GM18498 (cell line): ENCODE data around the gene GPR171.

Source experiments
- ATAC-seq: cut with Tn5 transposase; IDR thresholded peaks from one replicate; pipeline ENCODE4 v1.9.1; 2021; ENCODE audit warnings: mild to moderate bottlenecking, moderate library complexity; ENCODE audit not compliant: unreplicated experiment

GPR171 gene

DNA sequence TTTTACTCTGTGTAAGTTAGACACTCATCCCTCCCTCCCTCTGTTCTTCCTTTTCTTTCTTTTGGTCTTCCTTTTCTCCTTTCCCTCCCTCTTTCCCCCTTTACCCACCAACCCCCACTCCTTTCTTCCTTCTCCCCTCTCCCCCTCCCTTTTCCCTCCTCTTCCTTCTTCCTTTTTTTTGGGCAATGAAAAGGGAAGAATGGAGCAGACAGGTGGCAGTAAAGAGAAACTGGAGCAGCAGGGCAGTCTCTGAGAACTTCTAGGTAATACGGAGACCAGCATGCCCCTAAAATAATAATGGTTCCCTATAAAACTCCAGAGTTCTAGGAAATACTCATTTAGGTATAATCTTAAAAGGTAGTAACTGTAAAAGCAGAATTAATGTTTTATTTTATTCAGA is 11.4 kb upstream of the GPR171 start:
- ATAC-seq: no peak

DNA sequence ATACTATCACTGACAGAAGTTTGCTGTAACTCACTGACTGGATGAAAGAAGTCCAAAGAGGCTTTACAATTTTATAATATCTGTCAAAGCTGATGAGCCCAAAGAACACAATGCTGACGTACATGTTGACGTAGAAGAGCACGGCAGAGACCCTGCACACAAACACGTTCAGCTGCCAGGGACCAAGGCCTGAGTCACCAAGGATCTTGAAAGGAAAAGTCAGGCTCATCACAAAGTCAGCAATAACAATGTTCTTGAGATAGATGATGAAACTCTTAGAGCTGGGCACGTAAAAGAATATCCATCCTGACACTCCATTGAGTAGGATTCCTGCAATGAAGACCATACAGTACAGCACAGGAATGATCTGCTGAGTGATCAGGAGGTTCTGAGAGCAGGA is 10.9 kb upstream of the GPR171 start:
- ATAC-seq: no peak

DNA sequence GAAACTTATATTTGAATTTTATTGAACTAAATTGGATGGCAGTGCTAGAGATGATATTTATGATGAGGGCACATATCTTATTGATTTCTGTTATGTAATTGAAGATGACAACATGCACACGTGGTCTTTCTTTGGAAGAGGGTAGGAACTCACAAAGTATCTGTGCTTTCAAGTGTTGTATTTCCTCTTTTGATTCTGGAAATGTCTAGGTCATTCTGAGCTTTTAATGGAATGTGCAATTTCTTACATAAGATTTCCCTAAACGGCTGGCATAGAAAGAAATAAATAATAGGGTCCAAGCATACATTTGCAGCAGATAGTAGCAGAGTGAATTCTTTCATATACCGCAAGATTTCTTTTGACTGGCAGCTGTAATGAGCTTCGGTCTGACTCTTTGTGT is 10.1 kb upstream of the GPR171 start:
- ATAC-seq: no peak

DNA sequence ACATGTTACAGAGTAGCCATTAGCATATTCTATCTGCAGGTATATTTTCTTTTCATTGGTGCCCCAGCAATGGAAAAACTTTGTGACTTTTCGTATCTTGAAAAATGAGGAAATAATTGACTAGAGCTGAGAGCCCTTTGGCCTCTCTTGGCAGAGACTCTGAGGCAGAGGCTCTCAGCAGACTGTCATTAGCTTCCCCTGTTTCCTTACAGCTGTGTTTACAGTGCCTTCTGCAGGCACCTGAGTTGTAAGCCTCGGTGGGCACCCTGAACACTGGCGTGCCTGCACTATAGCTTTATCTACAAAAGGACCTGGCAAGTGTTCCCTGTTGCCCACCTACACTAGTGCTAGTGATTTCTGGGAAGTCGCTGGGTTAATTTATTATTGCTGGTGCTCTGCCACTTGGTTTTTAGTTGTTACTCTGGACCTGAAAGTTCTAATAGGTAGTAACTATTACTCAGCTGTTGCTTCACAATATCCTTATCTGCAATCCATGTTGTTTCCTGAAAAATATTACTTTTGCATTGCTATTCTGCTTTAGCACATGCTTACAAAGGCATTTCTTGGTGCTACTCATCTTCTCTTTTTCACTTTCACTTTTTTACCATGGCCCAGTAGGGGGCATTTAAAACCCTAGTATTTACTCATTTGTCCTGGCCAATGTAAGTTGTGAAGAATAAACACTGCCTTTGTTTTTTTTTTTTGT is 7.8 kb upstream of the GPR171 start:
- peak; percentile 72 for ATAC-seq

DNA sequence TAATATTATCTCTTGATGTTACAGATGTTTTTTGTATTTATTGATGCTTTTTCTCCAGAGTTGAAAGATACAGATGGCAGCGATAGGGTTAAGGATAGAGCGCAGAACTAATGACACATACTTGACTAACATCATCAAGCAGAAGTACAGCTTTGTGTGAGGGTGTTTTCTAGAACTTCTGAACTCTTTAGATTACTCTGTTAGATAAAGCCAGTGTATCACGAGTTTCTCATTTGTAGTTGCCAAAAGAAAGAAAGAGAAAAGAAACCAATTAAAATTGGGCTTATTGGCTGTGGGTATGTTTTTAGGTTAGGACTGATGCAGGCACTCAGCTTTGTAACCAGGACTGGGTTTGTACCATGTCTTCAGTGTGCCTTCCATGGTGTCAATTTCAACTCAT is 6.6 kb upstream of the GPR171 start:
- ATAC-seq: no peak

DNA sequence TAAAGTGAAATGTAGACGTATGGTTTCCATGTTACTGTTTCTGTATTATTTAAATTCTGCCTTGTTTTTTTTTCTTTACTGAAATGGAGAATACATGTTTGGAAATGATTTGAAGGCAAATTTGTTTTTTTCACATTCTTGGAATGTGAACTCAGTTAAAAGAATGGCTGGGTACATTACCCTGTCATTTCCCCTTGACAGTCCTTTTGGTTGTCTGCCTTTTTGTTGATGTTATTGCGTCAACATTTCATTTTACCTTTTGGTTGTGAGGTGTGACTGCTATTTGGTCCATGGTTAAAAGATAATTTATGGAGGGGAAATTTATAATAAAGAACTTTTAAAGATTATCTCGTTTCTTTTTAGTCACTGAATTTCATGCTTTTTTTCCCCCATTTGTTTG is 3.2 kb upstream of the GPR171 start:
- no peak for ATAC-seq

DNA sequence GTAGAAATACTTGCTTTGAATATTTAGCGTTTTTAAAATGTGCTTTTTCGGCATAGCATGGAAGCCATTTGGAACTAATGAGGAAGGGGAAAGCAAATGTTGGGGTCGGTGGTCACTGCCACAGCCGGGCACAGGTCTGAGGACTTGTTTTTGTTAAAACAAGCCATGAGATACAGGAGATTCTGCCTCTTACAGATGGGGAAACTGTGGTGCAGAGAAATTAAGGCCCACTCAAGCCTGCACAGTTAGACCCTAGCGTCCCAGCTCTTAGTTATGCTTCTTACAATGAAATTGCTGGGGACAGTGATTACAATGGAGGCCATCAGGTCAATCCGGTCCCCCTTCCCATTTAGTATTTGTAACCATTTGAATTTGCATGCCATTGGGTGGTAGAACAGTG is 2.5 kb upstream of the GPR171 start:
- ATAC-seq: no peak

DNA sequence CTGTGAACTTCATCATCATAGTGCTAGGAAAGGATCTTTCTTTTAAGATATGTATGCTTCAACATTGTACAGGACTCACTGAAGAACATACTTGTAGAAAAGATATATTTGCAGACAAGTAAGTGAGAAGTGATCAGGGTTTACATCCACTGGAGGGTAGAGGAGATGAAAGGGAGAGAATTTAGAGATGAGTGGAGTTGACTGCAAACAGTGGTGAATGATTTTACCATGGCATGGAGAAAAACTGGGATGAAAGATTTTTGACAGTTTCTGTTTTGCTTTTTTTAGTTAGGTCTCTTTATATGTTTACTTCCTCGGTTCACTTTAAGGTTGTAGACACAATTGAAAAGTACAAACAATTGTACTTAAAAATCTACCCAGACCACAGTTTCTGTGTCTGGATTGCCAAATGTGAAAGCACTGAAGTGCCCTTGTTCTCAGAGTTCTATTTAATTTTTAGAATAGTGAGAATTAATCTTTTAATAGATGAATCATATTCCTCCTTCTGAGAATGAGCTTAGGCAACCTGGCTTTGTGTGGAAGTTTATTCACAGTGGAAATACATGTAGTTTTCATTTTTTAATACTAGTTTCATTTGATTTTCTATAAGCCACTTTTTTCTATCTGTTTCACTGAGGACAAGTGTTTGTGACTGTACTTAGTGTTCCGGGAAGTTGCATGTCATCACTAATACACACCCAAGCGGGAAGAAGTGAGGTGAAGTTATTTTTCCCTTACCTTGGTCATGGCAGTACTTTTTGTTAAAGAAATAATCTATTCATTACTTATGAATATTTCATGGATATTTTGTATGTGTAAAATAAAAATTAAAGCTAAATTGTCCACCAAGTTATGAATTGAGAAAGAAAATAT is 1.8 kb upstream of the GPR171 start:
- ATAC-seq: no peak

DNA sequence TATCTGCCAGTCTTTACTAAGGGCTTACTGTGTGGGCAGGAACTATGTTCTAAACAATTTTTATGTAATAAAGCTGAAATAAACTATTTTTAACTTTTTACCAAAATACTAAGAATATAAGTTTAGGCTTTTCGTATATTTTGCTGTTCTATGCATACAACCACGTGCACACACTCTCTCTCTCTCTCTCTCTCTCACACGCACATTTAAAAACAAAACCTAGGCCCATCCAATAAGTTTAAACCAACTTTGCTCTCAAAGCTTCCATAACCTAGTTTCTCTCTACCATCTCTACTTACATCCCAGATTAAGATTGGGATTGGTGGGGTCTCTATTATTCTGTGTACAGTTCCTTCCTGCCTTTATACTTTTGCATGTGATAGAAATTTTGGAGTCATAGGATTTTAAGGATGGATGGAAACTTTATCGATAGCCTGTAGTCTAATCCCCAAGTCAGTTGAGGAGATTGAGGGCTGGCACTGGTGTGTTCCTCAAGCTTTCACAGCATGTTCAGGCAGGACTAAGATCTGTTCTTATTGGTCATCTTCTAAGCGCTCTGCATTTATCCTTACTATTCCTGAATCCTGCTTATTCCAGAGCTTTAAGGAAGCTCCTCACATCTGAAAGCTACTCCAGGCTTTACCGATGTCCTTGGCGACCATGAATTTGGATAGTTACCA is 1.8 kb downstream of the GPR171 start:
- no peak for ATAC-seq

DNA sequence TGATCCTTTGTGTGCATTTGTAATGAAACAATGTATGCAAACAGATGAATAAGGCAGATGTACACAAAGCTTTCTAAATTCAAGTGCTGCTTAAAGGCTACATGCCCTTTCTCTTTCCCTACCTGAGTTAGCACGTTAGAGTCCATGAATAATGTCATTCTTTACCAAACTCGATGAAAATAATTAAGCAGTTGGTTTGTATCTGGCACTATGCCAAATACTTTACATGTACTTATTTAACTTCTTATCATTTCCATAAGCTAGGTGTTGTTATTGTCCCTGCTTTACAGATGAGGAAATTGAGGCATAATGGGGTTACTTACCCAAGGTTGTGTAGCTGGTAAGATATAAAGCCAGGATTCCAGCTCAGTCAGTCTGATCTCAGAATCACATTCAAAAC is 2.4 kb downstream of the GPR171 start:
- ATAC-seq: no peak

DNA sequence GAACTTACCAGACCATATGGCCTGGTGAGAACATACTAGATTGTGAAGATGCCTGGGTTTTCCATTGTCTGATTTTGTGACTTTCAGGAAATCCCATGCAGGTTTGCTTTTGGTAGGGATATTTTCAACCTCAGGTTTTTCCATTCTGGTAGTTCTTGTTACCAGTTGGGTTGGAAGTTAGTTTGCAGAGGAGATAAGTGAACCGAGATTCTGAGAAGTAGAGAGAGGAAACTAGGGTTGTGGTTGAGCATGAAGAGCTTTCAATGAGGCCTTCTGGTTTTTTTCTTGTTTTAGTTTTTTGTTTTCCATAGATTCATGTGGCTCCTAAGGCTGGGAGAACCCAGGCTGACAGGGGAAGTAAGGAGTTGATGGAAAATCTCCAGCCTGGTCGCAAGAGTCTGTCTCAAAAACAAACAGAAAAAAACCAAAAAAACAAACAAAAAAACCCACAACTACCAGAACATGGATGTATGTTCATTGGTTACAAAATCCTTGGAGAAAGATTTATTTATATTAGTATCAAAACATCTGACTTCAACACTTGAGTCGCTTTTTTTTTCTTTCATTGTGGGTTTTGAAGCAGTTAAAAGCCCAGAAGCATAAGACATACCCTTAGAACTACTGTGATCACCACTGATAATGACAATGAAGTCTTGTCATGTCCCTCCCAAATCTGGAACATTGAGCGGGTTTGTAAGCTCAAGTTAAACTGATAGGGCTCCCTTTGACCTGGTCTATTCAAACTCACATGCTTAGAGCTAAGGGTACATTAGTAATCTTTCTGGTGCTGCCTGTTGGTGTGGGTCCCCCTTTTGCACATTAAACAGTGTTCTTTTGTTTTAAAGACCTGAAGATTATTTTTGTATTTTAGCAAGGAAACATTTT is 3.2 kb downstream of the GPR171 start:
- no peak for ATAC-seq

DNA sequence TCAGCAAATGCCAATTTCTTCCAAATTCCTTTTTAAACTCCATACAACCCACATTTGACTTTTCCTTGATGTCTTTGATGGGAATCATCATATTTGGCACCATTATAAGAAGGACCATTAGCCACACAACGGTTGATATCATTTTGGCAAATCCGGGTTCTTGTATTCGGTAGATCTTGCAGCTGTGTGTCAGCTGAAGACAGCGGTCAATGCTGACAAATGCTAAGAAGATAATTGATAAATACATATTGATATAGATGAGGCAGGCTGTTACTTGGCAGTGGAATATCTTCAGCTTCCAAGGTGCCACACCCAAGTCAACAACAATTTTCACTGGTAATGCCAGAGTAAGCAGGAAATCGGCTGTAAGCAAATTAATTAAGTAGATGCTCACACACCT is 4.2 kb downstream of the GPR171 start:
- no peak for ATAC-seq

DNA sequence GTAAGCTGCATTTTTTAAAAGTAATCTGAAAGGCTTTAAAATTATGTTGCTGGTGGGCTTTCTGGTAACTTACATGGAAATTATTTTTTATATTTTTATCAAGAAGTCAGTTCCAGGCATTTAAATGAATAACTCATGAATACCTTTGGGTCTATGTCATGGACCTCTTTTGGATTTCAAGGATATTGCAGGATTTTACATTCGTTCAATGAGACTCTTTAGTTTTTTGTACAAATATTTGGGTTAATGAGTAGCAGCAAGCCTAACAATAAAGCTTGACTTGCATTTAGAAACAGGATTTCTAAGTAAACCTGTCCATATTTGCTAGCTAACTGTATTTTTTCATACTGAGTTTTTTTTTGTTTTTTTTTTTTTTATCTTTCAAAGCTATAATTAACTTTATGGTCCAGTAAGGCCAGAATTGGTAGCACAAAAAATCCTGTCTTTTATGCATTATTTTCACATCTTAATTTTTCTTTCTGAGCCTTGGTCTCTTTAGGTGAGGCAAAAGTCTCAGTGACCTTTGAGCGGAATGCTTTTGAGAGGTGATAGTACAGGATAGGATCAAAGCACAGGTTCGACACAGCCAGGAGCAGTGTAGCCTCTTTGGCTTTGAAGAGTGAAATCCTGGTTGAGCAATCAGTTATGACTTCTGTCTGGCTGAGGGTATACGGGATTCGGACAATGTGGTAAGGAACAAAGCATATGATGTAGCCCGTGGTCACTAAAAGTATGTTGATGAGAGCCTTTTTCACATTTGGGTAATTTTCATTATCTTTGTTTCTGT is 4.8 kb downstream of the GPR171 start:
- no peak for ATAC-seq

DNA sequence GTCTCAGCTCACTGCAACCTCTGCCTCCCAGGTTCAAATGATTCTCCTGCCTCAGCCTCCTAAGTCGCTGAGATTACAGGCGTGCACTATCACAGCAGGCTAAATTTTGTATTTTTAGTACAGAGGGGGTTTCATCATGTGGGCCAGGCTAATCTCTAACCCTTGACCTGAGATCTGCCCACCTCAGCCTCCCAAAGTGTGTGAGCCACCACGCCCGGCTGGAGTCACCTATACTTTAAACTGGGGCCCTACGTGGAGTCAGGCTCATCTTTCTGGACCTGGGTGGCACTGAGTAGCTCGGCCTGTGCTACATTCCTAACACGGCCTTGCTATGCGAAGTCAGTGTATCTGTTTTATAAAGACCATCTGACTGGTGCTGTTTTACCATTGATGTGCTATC is 5.8 kb downstream of the GPR171 start:
- no peak for ATAC-seq

DNA sequence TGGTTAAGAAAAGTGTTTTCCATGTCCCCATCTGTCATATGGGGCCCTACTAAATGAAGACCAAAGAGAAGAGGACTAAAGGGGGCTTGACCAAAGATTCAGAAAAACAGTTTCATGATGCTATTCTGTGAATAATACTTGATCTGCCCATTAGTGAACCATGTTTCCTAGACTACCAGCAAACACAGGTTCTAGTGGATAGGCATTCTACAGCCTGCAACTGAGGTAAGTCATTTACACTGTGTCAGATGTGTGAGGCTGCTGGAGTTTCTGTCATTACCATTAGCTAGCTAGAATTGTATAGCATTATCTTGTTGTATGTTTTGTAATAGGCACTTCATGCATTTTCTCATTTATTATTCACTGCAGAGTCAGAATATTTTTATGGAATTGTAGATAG is 6.6 kb downstream of the GPR171 start:
- ATAC-seq: no peak

DNA sequence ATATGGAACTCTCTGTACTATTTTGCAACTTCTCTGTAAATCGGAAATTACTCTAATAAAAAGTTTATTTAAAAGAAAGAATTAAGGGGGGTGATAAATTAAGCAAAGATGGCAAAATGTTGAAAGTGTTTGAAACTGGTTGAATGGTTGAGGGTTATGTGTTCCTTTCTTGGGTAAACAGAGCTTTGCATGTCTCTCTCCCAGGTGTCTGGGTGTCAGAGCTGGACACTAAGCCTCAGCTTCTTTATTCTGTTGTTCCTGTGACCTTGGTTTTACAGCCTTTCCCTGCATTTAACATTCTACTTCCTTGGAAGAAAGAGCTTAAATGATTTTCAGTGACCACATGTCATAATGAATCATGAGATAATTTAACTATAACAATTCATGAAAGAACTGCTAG is 7.2 kb downstream of the GPR171 start:
- no peak for ATAC-seq

DNA sequence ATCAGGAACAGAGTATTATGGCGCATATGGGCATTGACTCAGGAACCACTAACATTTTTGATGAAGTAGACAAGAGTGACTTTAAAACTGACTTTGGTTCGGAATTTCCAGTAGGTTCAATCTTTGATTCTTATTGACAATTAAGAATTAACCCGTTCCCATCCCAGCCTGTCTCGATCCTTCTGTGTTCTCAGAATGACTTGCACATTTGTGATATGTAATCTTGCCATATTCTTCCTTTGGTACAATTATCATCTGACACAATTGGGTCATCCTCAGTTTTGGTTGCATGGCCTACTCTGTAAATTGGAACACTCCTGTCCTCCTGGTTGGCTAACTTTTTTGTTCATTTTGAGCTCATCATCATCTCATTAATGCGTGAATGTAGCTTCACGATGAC is 10.5 kb downstream of the GPR171 start:
- ATAC-seq: no peak

DNA sequence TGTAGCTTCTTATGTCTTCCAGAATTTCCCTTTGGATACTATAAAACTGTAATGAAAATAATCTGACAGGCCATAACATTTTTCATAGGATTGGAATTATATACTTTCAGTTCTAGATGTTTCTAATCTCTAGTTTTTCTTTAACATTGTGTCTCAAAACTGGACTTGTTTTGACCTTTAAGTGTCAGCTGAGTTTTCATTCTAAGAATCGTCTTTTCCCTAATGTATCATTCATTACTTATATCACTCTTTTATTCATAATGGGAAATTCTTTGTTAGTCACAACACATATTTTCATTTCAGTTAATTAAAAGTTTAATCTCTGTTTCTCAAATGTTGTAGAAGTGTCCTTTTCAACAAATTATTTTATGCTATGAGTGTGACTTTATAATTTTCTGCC is 11.9 kb downstream of the GPR171 start:
- no peak for ATAC-seq

DNA sequence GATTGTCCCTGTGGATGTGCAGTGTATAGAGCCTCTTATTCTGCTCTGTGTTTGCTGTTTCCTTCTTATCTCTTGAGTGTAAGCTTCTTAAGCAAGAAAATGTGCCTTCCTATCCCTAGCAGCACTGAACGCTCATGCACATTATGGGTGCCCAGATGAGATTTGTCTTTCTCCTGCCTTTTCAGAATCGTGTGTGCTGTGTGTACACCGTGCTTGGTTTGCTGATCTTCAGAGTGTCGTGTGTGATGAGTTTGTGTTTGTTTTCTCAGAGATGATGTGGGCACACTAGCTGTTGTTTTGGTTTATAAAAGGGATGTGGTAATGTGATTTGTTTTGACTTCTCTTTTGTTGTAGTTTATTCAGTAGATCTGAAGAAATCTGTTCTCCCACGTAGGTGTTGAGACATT is 19.7 kb downstream of the GPR171 start:
- no peak for ATAC-seq
